Astrocyte (in vitro differentiated cells and primary cell): ENCODE data around the gene CAND2.

Source experiments
- EZH2 ChIP-seq: IDR thresholded peaks from 2 replicates; pipeline ENCODE4 v1.6.1; 2012; ENCODE audit warnings: mild to moderate bottlenecking, low read length, inconsistent platforms; ENCODE audit not compliant: insufficient read depth
- TF ChIP-seq, protein P1 (sequence below): IDR thresholded peaks from 2 replicates; pipeline ENCODE4 v1.5.1; 2011; ENCODE audit warnings: low read depth, mild to moderate bottlenecking, inconsistent platforms, low read length, moderate library complexity; ENCODE audit not compliant: insufficient read depth

DNA sequence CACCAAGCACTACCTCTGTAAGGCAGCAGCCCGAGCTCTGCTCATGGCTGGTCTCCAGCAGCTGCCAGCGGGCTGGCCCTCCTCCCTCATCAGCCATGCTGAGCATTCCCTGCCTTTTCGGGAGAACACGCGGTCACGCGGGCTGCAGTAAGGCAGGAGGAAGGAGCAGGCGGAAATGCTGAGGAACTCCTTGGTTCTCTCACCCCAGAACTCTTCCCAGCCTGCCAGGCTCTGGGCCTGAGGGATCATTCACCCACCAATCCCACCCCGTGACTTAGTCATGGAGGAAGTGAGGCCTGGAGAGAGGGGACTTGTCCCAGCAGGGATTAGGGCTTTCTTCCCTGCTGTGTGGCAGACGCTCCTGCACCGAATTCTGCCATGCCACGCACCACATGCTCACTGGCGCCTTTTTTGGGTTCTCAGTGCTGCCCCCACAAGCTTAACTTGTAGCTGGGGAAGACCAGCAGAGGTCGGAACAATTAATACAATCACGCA is 87.8 kb downstream of the CAND2 start:
- TF ChIP-seq, protein P1, sequence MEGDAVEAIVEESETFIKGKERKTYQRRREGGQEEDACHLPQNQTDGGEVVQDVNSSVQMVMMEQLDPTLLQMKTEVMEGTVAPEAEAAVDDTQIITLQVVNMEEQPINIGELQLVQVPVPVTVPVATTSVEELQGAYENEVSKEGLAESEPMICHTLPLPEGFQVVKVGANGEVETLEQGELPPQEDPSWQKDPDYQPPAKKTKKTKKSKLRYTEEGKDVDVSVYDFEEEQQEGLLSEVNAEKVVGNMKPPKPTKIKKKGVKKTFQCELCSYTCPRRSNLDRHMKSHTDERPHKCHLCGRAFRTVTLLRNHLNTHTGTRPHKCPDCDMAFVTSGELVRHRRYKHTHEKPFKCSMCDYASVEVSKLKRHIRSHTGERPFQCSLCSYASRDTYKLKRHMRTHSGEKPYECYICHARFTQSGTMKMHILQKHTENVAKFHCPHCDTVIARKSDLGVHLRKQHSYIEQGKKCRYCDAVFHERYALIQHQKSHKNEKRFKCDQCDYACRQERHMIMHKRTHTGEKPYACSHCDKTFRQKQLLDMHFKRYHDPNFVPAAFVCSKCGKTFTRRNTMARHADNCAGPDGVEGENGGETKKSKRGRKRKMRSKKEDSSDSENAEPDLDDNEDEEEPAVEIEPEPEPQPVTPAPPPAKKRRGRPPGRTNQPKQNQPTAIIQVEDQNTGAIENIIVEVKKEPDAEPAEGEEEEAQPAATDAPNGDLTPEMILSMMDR = no peak
- no peak for TF ChIP-seq EZH2
